KMS-11 (cell line): ENCODE results near the gene NACAD.

Experiments
- H2AFZ ChIP-seq: fragments of 200-600 bp; sonication (generic); 2 replicates; pipeline ENCODE4 v1.6.1; 2016; ENCODE audit warnings: antibody characterized with exemption, mixed run types, low read depth
- H3K27ac ChIP-seq: fragments of 200-600 bp; sonication (generic); 2 replicates; pipeline ENCODE4 v1.6.1; 2016; ENCODE audit warnings: mild to moderate bottlenecking, mixed run types
- H3K27me3 ChIP-seq: fragments of 200-600 bp; sonication (generic); 2 replicates; pipeline ENCODE4 v1.6.1; 2017; ENCODE audit warnings: mild to moderate bottlenecking, low read depth, mixed run types, moderate library complexity; ENCODE audit not compliant: insufficient read depth
- H3K36me3 ChIP-seq: fragments of 200-600 bp; sonication (generic); 2 replicates; pipeline ENCODE4 v1.6.1; 2017; ENCODE audit warnings: mild to moderate bottlenecking, mixed run types; ENCODE audit not compliant: insufficient read depth
- H3K4me1 ChIP-seq: fragments of 200-600 bp; sonication (generic); 2 replicates; pipeline ENCODE4 v1.6.1; 2016; ENCODE audit warnings: mild to moderate bottlenecking, low read depth, mixed run types; ENCODE audit not compliant: poor library complexity, severe bottlenecking
- H3K4me2 ChIP-seq: fragments of 200-600 bp; sonication (generic); 2 replicates; pipeline ENCODE4 v1.7.0; 2016; ENCODE audit warnings: mild to moderate bottlenecking, mixed run types
- H3K4me3 ChIP-seq: fragments of 200-600 bp; sonication (generic); IDR thresholded peaks from 2 replicates; pipeline ENCODE4 v1.6.1; 2017; ENCODE audit warnings: low read depth, low read length, mixed read lengths; ENCODE audit not compliant: insufficient read depth
- H3K79me2 ChIP-seq: fragments of 200-600 bp; sonication (generic); 2 replicates; pipeline ENCODE4 v1.6.1; 2016; ENCODE audit warnings: low read depth, mixed run types; ENCODE audit not compliant: insufficient read depth
- H3K9ac ChIP-seq: fragments of 200-600 bp; sonication (generic); 2 replicates; pipeline ENCODE4 v1.6.1; 2016; ENCODE audit warnings: mild to moderate bottlenecking, mixed run types
- H4K20me1 ChIP-seq: fragments of 200-600 bp; sonication (generic); 2 replicates; pipeline ENCODE4 v1.6.1; 2016; ENCODE audit warnings: mild to moderate bottlenecking, mixed run types; ENCODE audit not compliant: insufficient read depth
- CTCF ChIP-seq: fragments of 200-600 bp; sonication (generic); conservative IDR thresholded peaks from 2 replicates; pipeline ENCODE4 v1.6.1; 2017; ENCODE audit warnings: low read depth, mild to moderate bottlenecking, antibody characterized with exemption, low read length, moderate library complexity, mixed read lengths

The NACAD gene

DNA sequence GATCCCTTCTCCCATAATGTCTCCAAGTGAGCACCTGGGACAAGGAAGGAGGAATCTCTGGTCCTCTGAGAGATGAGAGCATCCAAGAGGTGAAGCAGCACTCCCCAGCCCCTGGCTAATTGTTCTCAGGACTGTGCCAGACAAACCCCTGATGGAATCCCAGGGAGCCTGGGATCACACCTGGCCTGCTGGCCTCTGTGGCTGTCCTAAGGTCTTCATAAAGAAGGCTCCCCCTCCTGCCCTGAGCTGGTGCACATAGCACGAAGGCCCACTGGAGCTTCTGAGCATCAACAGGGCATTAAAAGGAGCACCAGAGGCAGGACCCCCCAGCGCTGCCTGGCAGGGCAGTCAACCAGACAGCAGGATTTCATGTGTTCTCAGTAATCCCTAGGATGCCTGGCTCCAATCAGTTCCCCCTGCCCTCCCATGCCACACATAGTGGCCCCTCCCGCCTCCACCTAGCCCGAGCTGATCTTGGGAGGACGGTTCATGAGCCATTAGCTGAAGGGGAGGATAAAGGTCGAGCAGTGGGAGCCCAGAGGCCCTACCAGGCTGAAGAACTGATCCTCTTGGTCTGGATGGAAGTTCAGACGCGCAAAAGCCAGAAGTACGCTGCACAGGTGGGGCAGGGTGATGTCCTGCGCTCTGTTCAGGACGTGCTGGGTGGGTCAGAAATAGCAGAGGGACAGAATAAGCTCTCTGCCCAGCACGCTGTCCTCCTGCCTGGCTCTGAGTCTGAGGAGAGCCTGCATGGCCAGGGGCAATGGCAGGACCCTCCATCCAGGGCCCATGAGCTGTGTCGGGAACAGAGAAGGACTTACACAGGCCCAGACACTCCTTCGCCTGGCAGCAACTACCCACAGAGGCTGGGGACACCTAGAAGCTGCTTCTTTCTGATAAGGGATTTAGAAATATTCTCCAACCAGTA is 14.3 kb upstream of the NACAD start:
- no peak for TF ChIP-seq CTCF
- H4K20me1 ChIP-seq = peaks cover 20% of the 10 kb centered on the region; the same call in 1 of the 2 replicates
- H3K27me3 ChIP-seq = no peaks in the 10 kb centered on the region
- no peak overlapping the region for H3K4me3 ChIP-seq
- H3K4me1 ChIP-seq = peaks cover 4% of the 10 kb centered on the region
- peaks cover 42% of the 10 kb centered on the region; the same call in 1 of the 2 replicates for H3K36me3 ChIP-seq
- no peak overlapping the region for H3K9ac ChIP-seq
- H3K79me2 ChIP-seq = peaks cover 24% of the 10 kb centered on the region; the same call in 1 of the 2 replicates
- no peak overlapping the region for H2AFZ ChIP-seq
- no peak overlapping the region for H3K27ac ChIP-seq
- no peak overlapping the region for H3K4me2 ChIP-seq

GRCh38 chr7:45101748-45102147 is 13.0 kb upstream of the NACAD start:
- 0 out of 2 replicates have a peak, but pooled peaks cover 9% of the 10 kb centered on the region for H4K20me1 ChIP-seq

DNA sequence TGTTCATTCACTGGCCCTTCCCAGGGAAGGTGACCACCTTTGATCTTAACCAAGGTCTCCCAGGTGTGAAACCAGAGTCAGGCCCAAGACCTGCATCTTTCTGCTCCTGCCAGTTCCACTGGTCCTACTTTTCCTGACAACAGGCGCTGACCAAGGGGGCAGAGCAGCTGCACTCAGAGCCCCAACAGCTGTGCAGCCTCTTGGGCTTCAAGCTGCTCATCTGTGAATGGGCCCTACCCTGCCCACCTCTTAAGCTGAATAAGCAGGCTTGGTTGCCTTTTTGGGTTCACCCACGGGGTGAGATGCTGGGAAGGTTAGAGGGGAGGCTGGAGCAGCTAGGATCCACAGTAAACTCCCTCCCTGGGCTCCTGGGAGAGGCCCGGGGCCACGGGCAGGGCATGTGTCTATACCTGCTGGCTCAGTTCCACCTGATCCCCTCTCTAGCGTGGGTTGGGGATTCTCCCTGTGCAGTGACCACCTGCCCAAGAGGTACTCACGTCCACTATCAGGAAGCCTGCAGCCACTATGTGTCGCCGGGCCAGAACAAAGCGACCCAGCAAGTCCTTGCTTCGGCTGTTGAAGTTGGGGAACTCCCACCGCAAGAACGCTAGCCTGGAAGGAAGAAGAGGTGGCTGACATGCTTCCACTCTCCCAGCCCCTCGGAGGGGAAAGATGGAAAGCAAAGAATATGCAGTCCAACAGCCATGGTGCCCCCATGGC is 12.2 kb upstream of the NACAD start:
- Histone ChIP-seq H2AFZ (no peak overlapping the region), H3K79me2 (0 out of 2 replicates have a peak, but pooled peaks cover 5% of the 10 kb centered on the region), H3K36me3 (peaks cover 38% of the 10 kb centered on the region; the same call in 1 of the 2 replicates), H3K4me1 (no peaks in the 10 kb centered on the region), H3K4me2 (no peak overlapping the region), H3K27ac (no peak overlapping the region), H3K4me3 (no peak overlapping the region), H4K20me1 (0 out of 2 replicates have a peak, but pooled peaks cover 4% of the 10 kb centered on the region), H3K27me3 (no peaks in the 10 kb centered on the region), H3K9ac (no peak overlapping the region)
- no peak for TF ChIP-seq CTCF

More at GRCh38 chr7:45101748-45102147, 13.0 kb upstream of the NACAD start:
- Histone ChIP-seq H3K4me3 (no peak overlapping the region), H3K79me2 (0 out of 2 replicates have a peak, but pooled peaks cover 12% of the 10 kb centered on the region), H3K4me1 (no peaks in the 10 kb centered on the region), H2AFZ (no peak overlapping the region), H3K9ac (no peak overlapping the region), H3K4me2 (no peak overlapping the region), H3K27me3 (no peaks in the 10 kb centered on the region), H3K27ac (no peak overlapping the region), H3K36me3 (peaks cover 38% of the 10 kb centered on the region; the same call in 1 of the 2 replicates)
- no peak for TF ChIP-seq CTCF

GRCh38 chr7:45099891-45100760 is 11.4 kb upstream of the NACAD start:
- Histone ChIP-seq H2AFZ (no peak overlapping the region), H3K27me3 (no peaks in the 10 kb centered on the region), H3K4me1 (no peaks in the 10 kb centered on the region), H3K27ac (no peak overlapping the region), H3K9ac (no peak overlapping the region), H4K20me1 (0 out of 2 replicates have a peak, but pooled peaks cover 3% of the 10 kb centered on the region), H3K4me2 (no peak overlapping the region), H3K79me2 (no peaks in the 10 kb centered on the region), H3K36me3 (peaks cover 38% of the 10 kb centered on the region; the same call in 1 of the 2 replicates), H3K4me3 (no peak overlapping the region)
- no peak for TF ChIP-seq CTCF
